Kidney (tissue), 14 donors: ENCODE results near the gene PBX4. TPM values are rescaled to one million over a fixed set of nuclear protein-coding genes. Genes with fewer than 3 reads are reported as not detected.

Experiments used
- DNase-seq, 5 donors: peaks; one replicate each; pipeline ENCODE4 v3.0.0-alpha.2; 2013 to 2020
- FAIRE-seq: peaks from 2 replicates; lab custom pipeline; 2012; peaks lifted over from hg19 to GRCh38; lab: Jason Lieb, UNC
- H3K27ac ChIP-seq, 2 donors: one replicate each; pipeline ENCODE4 v1.7.0; 2013; ENCODE audit warnings: low read depth in 2 of 2, low read length in 2 of 2, inconsistent platforms in 1 of 2
- H3K27me3 ChIP-seq: one replicate; pipeline ENCODE4 v1.7.1; 2013; ENCODE audit warnings: low read length, inconsistent platforms; ENCODE audit not compliant: control insufficient read depth, insufficient read depth
- H3K36me3 ChIP-seq, 3 donors: one replicate each; pipeline versions ENCODE4 v1.7.0 to v1.7.1; 2013; ENCODE audit warnings: low read length in 3 of 3, control low read depth in 1 of 3, inconsistent platforms in 1 of 3; ENCODE audit not compliant: insufficient read depth in 3 of 3, control insufficient read depth in 2 of 3
- H3K4me1 ChIP-seq, 3 donors: one replicate each; pipeline versions ENCODE4 v1.7.0 to v1.7.1; 2013; ENCODE audit warnings: low read length in 3 of 3, inconsistent platforms in 1 of 3, low read depth in 1 of 3; ENCODE audit not compliant: control insufficient read depth in 2 of 3, insufficient read depth in 2 of 3
- H3K4me3 ChIP-seq, 3 donors: one replicate each; pipeline versions ENCODE4 v1.7.0 to v1.8.1; 2013; ENCODE audit warnings: low read length in 3 of 3, control low read depth in 1 of 3, inconsistent platforms in 1 of 3
- H3K9ac ChIP-seq, 3 donors: one replicate each; pipeline versions ENCODE4 v1.7.0 to v1.7.1; 2013; ENCODE audit warnings: low read length in 3 of 3, control low read depth in 1 of 3, inconsistent platforms in 1 of 3
- H3K9me3 ChIP-seq, 3 donors: one replicate each; pipeline versions ENCODE4 v1.7.0 to v1.7.1; 2013; ENCODE audit warnings: low read length in 3 of 3, control low read depth in 1 of 3, inconsistent platforms in 1 of 3; ENCODE audit not compliant: control insufficient read depth in 2 of 3, insufficient read depth in 1 of 3
- CTCF ChIP-seq: IDR thresholded peaks from 3 replicates; pipeline ENCODE4 v1.5.1; 2012; ENCODE audit warnings: mild to moderate bottlenecking, moderate library complexity, borderline replicate concordance; ENCODE audit not compliant: insufficient read depth; ENCODE audit errors: extremely low read depth
- intact Hi-C: fragments of 100-400 bp; cut with DNase I; formaldehyde crosslinking; loops from one replicate; pipeline ENCODE4 v1.11.1; 2022
- polyA plus RNA-seq: library from polyadenylated mRNA; stranded (reverse); fragments of 350-450 nt; fragmentation: Illumina TruSeq; extraction: RNeasy Lipid Tissue Mini Kit (QIAGEN cat#74804); gene quantifications from one replicate; pipeline ENCODE4 v1.2.3, GENCODE V29; 2014; ENCODE audit warnings: low read depth, low replicate concordance; ENCODE audit not compliant: insufficient read depth
- total RNA-seq: library from RNA; stranded (reverse); fragmentation: NEBNext Ultra II Directional; extraction: Animal tissue kit (Norgen Biotek cat#: 25700); gene quantifications from one replicate; pipeline ENCODE4 v1.2.1, GENCODE V29; 2021
- donor health status: control.
- donor health status: control.
- donor health status: control.
- donor health status: control.
- donor health status: control.
- donor health status: DM: yes; HTN: yes; CAD: no.
- donor health status: Normal renal cell carcinoma (clear cell type).

PBX4 gene
- total and polyA plus RNA-seq, 2 donors from 2014 or later, result 3.9 to 5.7 TPM

DNA sequence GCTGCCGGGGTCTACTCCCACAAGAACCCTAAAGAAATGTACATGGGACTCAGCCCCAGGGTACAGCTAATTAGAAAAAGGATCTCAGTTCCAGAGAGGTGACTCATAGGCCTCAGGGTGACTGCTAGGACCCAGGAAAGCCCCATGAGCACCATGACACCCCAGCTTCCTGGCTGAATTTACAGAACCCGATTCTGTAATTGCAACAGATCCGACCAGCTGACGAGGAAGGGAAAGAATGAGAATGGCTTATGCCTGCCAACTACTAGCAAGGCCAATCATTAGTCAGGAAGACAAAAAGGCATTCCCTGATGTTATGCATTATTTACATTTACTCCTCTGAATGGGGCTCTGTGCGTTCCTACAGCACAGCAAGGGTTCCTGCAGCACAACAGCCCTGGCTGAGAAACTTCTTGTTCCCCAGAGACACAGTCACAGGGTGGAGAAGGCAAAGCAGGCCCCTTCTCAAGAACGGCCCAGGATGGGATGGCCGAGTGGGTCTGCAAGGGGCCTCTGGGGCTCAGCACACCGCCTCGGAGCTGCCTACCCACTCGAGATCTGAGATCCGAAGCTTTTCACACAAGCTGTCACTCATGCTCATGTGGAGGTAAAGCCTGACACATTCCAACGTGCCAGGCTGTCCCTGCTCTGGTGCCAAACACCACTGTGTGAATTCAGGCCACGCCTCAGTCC is 27.2 kb downstream of the PBX4 start:
- no peak for FAIRE-seq

GRCh38 chr19:19588546-19588945 is 29.9 kb downstream of the PBX4 start:
- no peak for TF ChIP-seq CTCF
- H3K9ac ChIP-seq, result no peak overlapping the region
- FAIRE-seq (no peak), DNase-seq (no peak)
- H3K36me3 ChIP-seq, result no peaks in the 10 kb centered on the region
- H3K4me3 ChIP-seq, result no peak overlapping the region
- peaks cover 0 to 3% (median 0%) of the 10 kb centered on the region in 3 donors for H3K4me1 ChIP-seq
- no peaks in the 10 kb centered on the region for H3K9me3 ChIP-seq
- intact Hi-C loops, result no loop called here
- no peaks in the 10 kb centered on the region for H3K27me3 ChIP-seq
- H3K27ac ChIP-seq, result no peak overlapping the region

More for the DNA sequence above, 27.2 kb downstream of the PBX4 start:
- TF ChIP-seq CTCF, result no peak
- Histone ChIP-seq H3K4me1 (peaks cover 0 to 3% (median 0%) of the 10 kb centered on the region in 3 donors), H3K27ac (no peak overlapping the region), H3K4me3 (no peak overlapping the region), H3K9ac (no peak overlapping the region), H3K9me3 (no peaks in the 10 kb centered on the region), H3K27me3 (no peaks in the 10 kb centered on the region), H3K36me3 (no peaks in the 10 kb centered on the region)
- DNase-seq, result peak in 2 of 5 donors; percentile 13 to 43
- intact Hi-C loops, result no loop called here

DNA sequence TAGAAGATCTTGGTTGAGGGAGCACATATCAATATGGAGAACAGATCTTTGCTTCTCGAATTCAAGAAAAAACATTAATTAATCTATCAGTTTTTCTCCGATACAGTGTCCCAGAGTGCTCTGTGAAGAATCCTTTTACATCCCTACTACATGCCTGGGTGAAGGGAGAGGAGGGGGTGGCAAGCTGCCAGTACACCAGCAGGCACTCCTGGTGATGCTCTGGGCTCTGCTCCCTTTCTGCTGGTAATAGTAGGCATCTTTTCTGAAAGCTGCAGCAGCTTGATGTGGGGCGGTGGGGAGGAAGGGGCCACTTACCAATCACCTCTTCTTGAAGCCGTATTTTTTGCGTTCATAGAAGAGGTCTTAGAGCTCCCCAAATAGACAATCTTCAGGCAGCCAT is 30.7 kb downstream of the PBX4 start:
- no peak for FAIRE-seq
- H3K36me3 ChIP-seq, result no peaks in the 10 kb centered on the region

More for the DNA sequence above, 30.7 kb downstream of the PBX4 start:
- no peak for DNase-seq
- Histone ChIP-seq H3K4me1 (peaks cover 0 to 3% (median 0%) of the 10 kb centered on the region in 3 donors), H3K27ac (no peak overlapping the region), H3K9ac (no peak overlapping the region), H3K9me3 (no peaks in the 10 kb centered on the region), H3K4me3 (no peak overlapping the region), H3K27me3 (no peaks in the 10 kb centered on the region)
- intact Hi-C loops, result no loop called here
- TF ChIP-seq CTCF, result no peak
